22Rv1 (cell line): ENCODE results near the gene PEX14.

Source experiments
- H3K27ac ChIP-seq: fragments of 450-650 bp; 2 replicates; pipeline ENCODE4 v1.5.1; 2017
- ZFX ChIP-seq: fragments of 450-650 bp; IDR thresholded peaks from 2 replicates; pipeline ENCODE4 v1.6.1; 2017; ENCODE audit warnings: antibody characterized with exemption, borderline replicate concordance
- TF ChIP-seq, protein P1 (sequence below): fragments of 450-650 bp; IDR thresholded peaks from 2 replicates; pipeline ENCODE4 v1.5.1; 2017; ENCODE audit warnings: mild to moderate bottlenecking

The PEX14 gene

DNA sequence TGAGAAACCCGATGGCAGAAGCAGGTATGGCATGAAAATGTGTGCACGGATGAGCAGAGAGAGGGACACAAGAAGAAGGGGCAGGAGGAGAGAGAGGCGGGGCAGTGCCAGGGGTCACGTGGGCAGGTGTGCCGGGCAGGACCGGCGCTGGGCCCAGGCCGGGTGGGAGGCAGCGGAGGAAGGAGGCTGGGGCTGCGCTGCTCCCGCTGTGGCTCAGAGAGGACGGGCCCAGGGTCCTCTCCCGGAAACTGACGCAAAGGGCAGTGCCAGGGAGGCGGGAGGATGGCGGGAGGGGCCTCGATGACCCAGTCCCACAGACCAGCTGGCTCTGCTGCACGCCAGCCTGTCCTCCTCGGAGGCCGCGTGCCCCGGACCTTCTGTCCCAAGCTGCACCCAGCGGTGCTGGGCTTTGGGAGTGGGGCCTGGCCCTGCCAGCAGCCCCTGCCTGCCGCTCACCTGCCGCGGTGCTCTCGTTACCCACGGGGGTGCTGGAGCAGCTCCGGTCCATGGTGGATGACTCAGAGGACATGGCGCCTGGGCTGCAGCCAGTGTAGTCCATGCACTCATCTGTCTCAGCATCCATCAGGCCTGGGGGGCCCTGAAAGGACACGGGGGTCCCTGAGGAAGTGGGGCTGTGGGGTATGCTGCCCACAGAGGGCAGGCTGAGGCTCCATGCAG lies 167.8 kb downstream of the PEX14 start:
- TF ChIP-seq ZFX: no peak
- TF ChIP-seq, protein P1, sequence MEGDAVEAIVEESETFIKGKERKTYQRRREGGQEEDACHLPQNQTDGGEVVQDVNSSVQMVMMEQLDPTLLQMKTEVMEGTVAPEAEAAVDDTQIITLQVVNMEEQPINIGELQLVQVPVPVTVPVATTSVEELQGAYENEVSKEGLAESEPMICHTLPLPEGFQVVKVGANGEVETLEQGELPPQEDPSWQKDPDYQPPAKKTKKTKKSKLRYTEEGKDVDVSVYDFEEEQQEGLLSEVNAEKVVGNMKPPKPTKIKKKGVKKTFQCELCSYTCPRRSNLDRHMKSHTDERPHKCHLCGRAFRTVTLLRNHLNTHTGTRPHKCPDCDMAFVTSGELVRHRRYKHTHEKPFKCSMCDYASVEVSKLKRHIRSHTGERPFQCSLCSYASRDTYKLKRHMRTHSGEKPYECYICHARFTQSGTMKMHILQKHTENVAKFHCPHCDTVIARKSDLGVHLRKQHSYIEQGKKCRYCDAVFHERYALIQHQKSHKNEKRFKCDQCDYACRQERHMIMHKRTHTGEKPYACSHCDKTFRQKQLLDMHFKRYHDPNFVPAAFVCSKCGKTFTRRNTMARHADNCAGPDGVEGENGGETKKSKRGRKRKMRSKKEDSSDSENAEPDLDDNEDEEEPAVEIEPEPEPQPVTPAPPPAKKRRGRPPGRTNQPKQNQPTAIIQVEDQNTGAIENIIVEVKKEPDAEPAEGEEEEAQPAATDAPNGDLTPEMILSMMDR: no peak
- peak overlapping the region; percentile 84 for H3K27ac ChIP-seq

- TF ChIP-seq, protein P1: no peak
- TF ChIP-seq ZFX: no peak
- H3K27ac ChIP-seq: peak overlapping the region; percentile 84
Measured at GRCh38 chr1:10643607-10644306, 169.0 kb downstream of the PEX14 start.

- TF ChIP-seq ZFX: no peak
- TF ChIP-seq, protein P1: no peak
- peak overlapping the region; percentile 84 for H3K27ac ChIP-seq
Measured at GRCh38 chr1:10644307-10645128, 169.8 kb downstream of the PEX14 start.

DNA sequence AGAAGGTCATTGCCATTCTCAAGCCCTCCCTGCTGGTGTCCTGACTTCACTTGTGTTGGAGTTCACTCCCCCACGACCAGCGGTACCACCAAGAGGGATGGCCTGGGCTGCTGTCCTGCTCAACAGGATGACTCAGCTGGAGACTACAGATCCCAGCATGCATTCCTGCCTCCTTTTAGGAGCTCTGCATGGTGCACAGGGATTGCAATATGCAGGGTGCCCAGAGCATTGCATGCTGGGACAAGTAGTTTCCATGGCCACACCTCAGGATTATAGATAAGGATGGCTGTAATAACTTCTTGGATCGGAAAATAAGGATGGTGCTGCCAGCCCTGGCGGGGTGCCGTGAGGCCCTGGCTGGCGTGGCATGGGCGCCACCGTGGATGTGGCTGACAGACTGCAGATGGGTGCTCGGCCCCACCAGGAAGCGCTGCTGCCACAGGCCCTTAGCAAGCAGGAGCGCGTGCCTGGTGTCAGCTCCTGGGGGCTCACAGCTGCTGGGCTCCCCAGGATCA lies 171.7 kb downstream of the PEX14 start:
- no peak for TF ChIP-seq ZFX
- TF ChIP-seq, protein P1: no peak

DNA sequence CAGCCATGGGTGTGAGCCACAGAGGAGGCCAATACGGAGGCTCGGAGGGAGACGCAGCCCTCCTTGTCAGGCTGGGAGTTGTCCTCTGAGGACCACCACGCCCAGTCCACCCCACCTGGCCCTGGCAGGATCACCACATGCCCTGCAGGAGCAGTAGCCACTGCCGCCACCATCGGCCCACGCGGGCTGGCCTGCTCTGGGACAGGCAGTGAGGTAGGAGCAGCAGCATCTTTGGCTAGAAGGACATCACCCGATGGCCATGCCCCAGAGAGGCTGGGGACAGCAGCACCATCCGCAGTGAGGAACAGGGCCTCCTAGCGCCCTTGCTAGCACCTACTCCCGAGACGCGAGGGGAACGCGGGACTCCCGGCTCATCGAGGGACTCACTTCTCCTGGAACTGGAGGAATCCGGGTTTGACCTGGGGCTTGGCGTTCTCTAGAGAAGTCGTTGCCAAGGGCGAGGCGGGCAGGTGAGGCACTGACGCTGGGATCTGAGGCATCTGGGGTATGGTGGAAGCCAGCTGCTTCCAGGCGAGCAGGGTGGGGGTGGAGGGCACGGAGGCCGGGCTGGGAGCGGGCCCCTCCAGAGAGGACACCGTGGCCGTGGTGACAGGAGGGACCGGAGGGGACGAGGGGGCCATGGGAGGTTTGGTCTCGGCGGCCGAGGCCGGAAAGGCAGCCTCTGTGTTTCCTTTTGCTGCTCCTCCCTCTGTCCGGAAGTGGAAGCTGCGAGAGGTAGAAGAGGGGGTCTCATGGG lies 172.8 kb downstream of the PEX14 start:
- TF ChIP-seq ZFX: no peak
- TF ChIP-seq, protein P1: no peak
- peak overlapping the region; percentile 84 for H3K27ac ChIP-seq

More for the DNA sequence above, 171.7 kb downstream of the PEX14 start:
- peak overlapping the region; percentile 84 for H3K27ac ChIP-seq

GRCh38 chr1:10648689-10649516 lies 174.2 kb downstream of the PEX14 start:
- no peak for TF ChIP-seq ZFX
- TF ChIP-seq, protein P1: no peak
- H3K27ac ChIP-seq: peak overlapping the region; percentile 84; the same call in 1 of the 2 replicates
